CD1c-positive myeloid dendritic cell (primary cell): ENCODE measurements around the gene SCRN2.

ENCODE experiments used
- DNase-seq: peaks from one replicate; pipeline ENCODE4 v3.0.0-alpha.2; 2016; ENCODE audit errors: extremely low spot score

SCRN2 gene

GRCh38 chr17:47840742-47841487, at the start of gene SCRN2:
TSS of gene SCRN2 (minus strand) at chr17:47841273. CDS start at chr17:47840843, 430 bp downstream.
- peak; percentile 89 for DNase-seq

GRCh38 chr17:47889734-47890529, 48.9 kb upstream of the SCRN2 start:
- DNase-seq, result peak; percentile 87

- DNase-seq, result no peak
Measured at GRCh38 chr17:47888293-47888692, 47.2 kb upstream of the SCRN2 start.

- DNase-seq, result no peak
Measured at GRCh38 chr17:47884905-47885730, 44.0 kb upstream of the SCRN2 start.

GRCh38 chr17:47884427-47884740, 43.3 kb upstream of the SCRN2 start:
- DNase-seq, result no peak

GRCh38 chr17:47883589-47884426, 42.7 kb upstream of the SCRN2 start:
- DNase-seq, result no peak

- no peak for DNase-seq
Measured at GRCh38 chr17:47882695-47883588, 41.9 kb upstream of the SCRN2 start.

- peak; percentile 15 for DNase-seq
Measured at GRCh38 chr17:47882247-47882646, 41.2 kb upstream of the SCRN2 start.

- DNase-seq, result no peak
Measured at GRCh38 chr17:47879776-47880454, 38.8 kb upstream of the SCRN2 start.

GRCh38 chr17:47879028-47879585, 38.0 kb upstream of the SCRN2 start:
- no peak for DNase-seq

GRCh38 chr17:47878203-47879027, 37.3 kb upstream of the SCRN2 start:
- DNase-seq, result no peak

- no peak for DNase-seq
Measured at GRCh38 chr17:47877368-47878034, 36.4 kb upstream of the SCRN2 start.

GRCh38 chr17:47875011-47875985, 34.2 kb upstream of the SCRN2 start:
- no peak for DNase-seq

- no peak for DNase-seq
Measured at GRCh38 chr17:47873200-47874090, 32.4 kb upstream of the SCRN2 start.

GRCh38 chr17:47872651-47873161, 31.6 kb upstream of the SCRN2 start:
- DNase-seq, result no peak
